ENCODE results near the gene LNX1.

- no peak for TF ChIP-seq AFF4 (CRISPR knock-in tag; IDR thresholded peaks at IDR 0.05)
- TF ChIP-seq CTCF (IDR thresholded peaks at IDR 0.05 in 2 of 3, conservative IDR thresholded peaks at IDR 0.05 in 1 of 3; ENCODE audit: insufficient read depth in 2 of 3, low read depth in 1 of 3, low read length in 3 of 3), result no peak
Observed at GRCh38 chr4:53490161-53490956, 100.9 kb downstream of the LNX1 start.
